Keratinocyte (primary cell): ENCODE measurements around the gene PGK1.

Experiments
- CTCF ChIP-seq, 3 experiments: IDR thresholded peaks in 1 of 3; conservative IDR thresholded peaks in 1 of 3; optimal IDR thresholded peaks in 1 of 3; 2 replicates in 2 of 3; 3 replicates in 1 of 3; pipeline versions ENCODE3 to v1.5.1; 2011; ENCODE audit warnings: low read length in 3 of 3, mild to moderate bottlenecking in 3 of 3, moderate library complexity in 2 of 3, control low read depth in 1 of 3, inconsistent platforms in 1 of 3; ENCODE audit not compliant: insufficient read depth in 2 of 3; ENCODE audit errors: extremely low read depth in 1 of 3
- EZH2 ChIP-seq: IDR thresholded peaks from one replicate; pipeline ENCODE4 v1.6.1; 2012; ENCODE audit warnings: inconsistent platforms, mild to moderate bottlenecking, low read length, moderate library complexity

GRCh38 chrX:78071331-78071730 lies 32.7 kb upstream of the PGK1 start:
- TF ChIP-seq CTCF (optimal IDR thresholded peaks at IDR 0.05 in 1 of 3, IDR thresholded peaks at IDR 0.05 in 1 of 3, conservative IDR thresholded peaks at IDR 0.05 in 1 of 3; ENCODE audit: extremely low read depth in 1 of 3, insufficient read depth in 2 of 3, low read length in 3 of 3) (no peak), EZH2 (no peak)
